HG03060 (cell line): ENCODE measurements around the gene HPS6.

ENCODE experiments used
- ATAC-seq: cut with Tn5 transposase; IDR thresholded peaks from one replicate; pipeline ENCODE4 v1.9.1; 2021; ENCODE audit warnings: low read depth, moderate number of reproducible peaks; ENCODE audit not compliant: unreplicated experiment

HPS6 gene

GRCh38 chr10:102115775-102116174, 50.6 kb downstream of the HPS6 start:
- no peak for ATAC-seq

DNA sequence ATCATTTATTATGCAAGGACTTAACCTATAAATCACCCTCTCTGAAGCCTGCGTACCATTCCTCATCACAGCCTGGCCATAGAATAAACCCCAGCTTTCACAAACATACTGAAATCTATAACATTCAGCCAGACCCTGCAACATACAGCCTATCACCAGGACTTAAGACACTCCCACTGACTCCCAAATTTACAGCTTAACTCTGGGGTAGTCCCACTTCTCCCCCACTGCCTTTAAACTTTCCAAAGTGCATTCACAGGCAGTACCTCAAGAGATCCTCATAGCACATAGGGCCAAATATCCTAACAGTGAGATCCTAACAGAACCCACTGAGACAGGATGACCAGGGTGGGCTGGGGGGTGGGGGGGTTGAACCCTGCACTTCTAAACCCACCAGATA, 51.5 kb downstream of the HPS6 start:
- no peak for ATAC-seq
